IMR-90 (cell line): ENCODE results near the gene FMN2. TPM values are rescaled to one million over a fixed set of nuclear protein-coding genes. Genes with fewer than 3 reads are reported as not detected.

Experiments
- ATAC-seq: fragments of 200-7000 bp; cut with Tn5 transposase; 2 replicates; pipeline ENCODE4 v1.9.1; 2020; ENCODE audit warnings: low read depth, mild to moderate bottlenecking, moderate library complexity
- BruUV-seq: library from RNA; stranded (reverse); fragments of 400-500 nt; replicated peaks from 2 replicates; lab custom pipeline; 2021; lab: Mats Ljungman, UMichigan
- CTCF ChIA-PET: fragments of 300-600 bp; formaldehyde crosslinking; extraction: SDS; loops from one replicate; lab custom pipeline; 2021; ENCODE audit warnings: antibody characterized with exemption; lab: Yijun Ruan, JAX
- POLR2A ChIA-PET: fragments of 300-600 bp; sonication (Branson Sonifier 250); formaldehyde crosslinking; loops from one replicate; lab custom pipeline; 2022; ENCODE audit warnings: antibody characterized with exemption; ENCODE audit not compliant: unreplicated experiment; lab: Charles Lee
- DNase-seq: peaks from one replicate; pipeline ENCODE4 v3.0.0; 2013
- H2AFZ ChIP-seq: replicated peaks from 2 replicates; pipeline ENCODE3; 2013; ENCODE audit warnings: low read length, mild to moderate bottlenecking; ENCODE audit not compliant: poor library complexity
- H2AK5ac ChIP-seq: 2 replicates; pipeline ENCODE4 v1.6.1; 2013; ENCODE audit warnings: low read depth, low read length, inconsistent platforms
- H2AK9ac ChIP-seq: replicated peaks from 2 replicates; pipeline ENCODE3; 2013; ENCODE audit warnings: mild to moderate bottlenecking, low read depth, low read length, moderate library complexity; ENCODE audit not compliant: poor library complexity
- H2BK120ac ChIP-seq: 2 replicates; pipeline ENCODE4 v1.6.1; 2013; ENCODE audit warnings: low read depth, low read length, inconsistent platforms
- H2BK15ac ChIP-seq: 3 replicates; pipeline ENCODE4 v1.6.1; 2013; ENCODE audit warnings: low read depth, low read length, inconsistent platforms
- H2BK20ac ChIP-seq: 2 replicates; pipeline ENCODE4 v1.6.1; 2013; ENCODE audit warnings: low read depth, mild to moderate bottlenecking, inconsistent platforms, low read length, moderate library complexity
- H2BK5ac ChIP-seq: 2 replicates; pipeline ENCODE4 v1.6.1; 2013; ENCODE audit warnings: mild to moderate bottlenecking, low read depth, low read length, inconsistent platforms; ENCODE audit not compliant: poor library complexity, severe bottlenecking
- H3K14ac ChIP-seq: replicated peaks from 2 replicates; pipeline ENCODE4 v1.6.1; 2013; ENCODE audit warnings: low read depth, low read length, inconsistent platforms
- H3K18ac ChIP-seq: 2 replicates; pipeline ENCODE4 v1.6.1; 2013; ENCODE audit warnings: low read depth, low read length, control low read depth
- H3K23ac ChIP-seq: 2 replicates; pipeline ENCODE4 v1.6.1; 2013; ENCODE audit warnings: low read depth, low read length, inconsistent platforms
- H3K27ac ChIP-seq: 2 replicates; pipeline ENCODE4 v1.5.1; 2013; ENCODE audit warnings: mild to moderate bottlenecking, control low read depth, low read length; ENCODE audit not compliant: insufficient read depth
- H3K27me3 ChIP-seq: 2 replicates; pipeline ENCODE4 v1.6.1; 2013; ENCODE audit warnings: low read length; ENCODE audit not compliant: control insufficient read depth, insufficient read depth
- H3K36me3 ChIP-seq: 2 replicates; pipeline ENCODE4 v1.6.1; 2013; ENCODE audit warnings: low read length, mixed read lengths; ENCODE audit not compliant: control insufficient read depth, insufficient read depth
- H3K4ac ChIP-seq: 2 replicates; pipeline ENCODE4 v1.6.1; 2013; ENCODE audit warnings: low read depth, low read length, inconsistent platforms
- H3K4me1 ChIP-seq: 2 replicates; pipeline ENCODE4 v1.6.1; 2013; ENCODE audit warnings: low read length, mixed read lengths; ENCODE audit not compliant: control insufficient read depth, insufficient read depth
- H3K4me2 ChIP-seq: 2 replicates; pipeline ENCODE4 v1.6.1; 2013; ENCODE audit warnings: low read depth, mild to moderate bottlenecking, control low read depth, low read length, moderate library complexity
- H3K4me3 ChIP-seq: 2 replicates; pipeline ENCODE4 v1.5.1; 2013; ENCODE audit warnings: low read depth, mild to moderate bottlenecking, control low read depth, low read length, moderate library complexity; ENCODE audit not compliant: insufficient read depth
- H3K56ac ChIP-seq: 2 replicates; pipeline ENCODE4 v1.6.1; 2013; ENCODE audit warnings: low read length, inconsistent platforms; ENCODE audit not compliant: insufficient read depth; ENCODE audit errors: extremely low read depth
- H3K79me1 ChIP-seq, 2 experiments: 2 replicates each; pipeline ENCODE4 v1.6.1; 2013; ENCODE audit warnings: low read length in 2 of 2, inconsistent platforms in 1 of 2, low read depth in 1 of 2
- H3K9ac ChIP-seq: 2 replicates; pipeline ENCODE4 v1.6.1; 2013; ENCODE audit warnings: low read depth, low read length, control low read depth
- H3K9me1 ChIP-seq: 2 replicates; pipeline ENCODE4 v1.6.1; 2013; ENCODE audit warnings: low read length, inconsistent platforms; ENCODE audit not compliant: insufficient read depth
- H3K9me3 ChIP-seq: 2 replicates; pipeline ENCODE4 v1.6.1; 2013; ENCODE audit warnings: low read length; ENCODE audit not compliant: control insufficient read depth, insufficient read depth
- H4K20me1 ChIP-seq: 2 replicates; pipeline ENCODE4 v1.6.1; 2013; ENCODE audit warnings: low read length, inconsistent platforms; ENCODE audit not compliant: insufficient read depth
- H4K5ac ChIP-seq: 2 replicates; pipeline ENCODE4 v1.6.1; 2013; ENCODE audit warnings: mild to moderate bottlenecking, low read depth, low read length, control low read depth
- H4K8ac ChIP-seq, 2 experiments: 2 replicates each; pipeline ENCODE4 v1.6.1; 2013; ENCODE audit warnings: low read depth in 2 of 2, low read length in 2 of 2, control low read depth in 1 of 2, inconsistent platforms in 1 of 2
- H4K91ac ChIP-seq: 2 replicates; pipeline ENCODE4 v1.6.1; 2013; ENCODE audit warnings: low read depth, low read length, inconsistent platforms; ENCODE audit not compliant: insufficient read depth
- BHLHE40 ChIP-seq: fragments of 150-350 bp; IDR thresholded peaks from 2 replicates; pipeline ENCODE4 v1.6.1; 2016; ENCODE audit warnings: mild to moderate bottlenecking, low read depth, low read length
- CEBPB ChIP-seq: IDR thresholded peaks from 2 replicates; pipeline ENCODE4 v1.6.1; 2012; ENCODE audit warnings: low read depth, low read length, improper control_type of control experiment
- CHD1 ChIP-seq: IDR thresholded peaks from 2 replicates; pipeline ENCODE4 v1.6.1; 2012; ENCODE audit warnings: low read depth, low read length, improper control_type of control experiment
- CTCF ChIP-seq: conservative IDR thresholded peaks from 2 replicates; pipeline ENCODE4 v1.5.1; 2012; ENCODE audit warnings: mild to moderate bottlenecking, low read depth, low read length, improper control_type of control experiment
- FOS ChIP-seq: fragments of 150-350 bp; IDR thresholded peaks from 2 replicates; pipeline ENCODE4 v1.6.1; 2016; ENCODE audit warnings: low read depth, low read length
- MAFK ChIP-seq: IDR thresholded peaks from 2 replicates; pipeline ENCODE4 v1.6.1; 2012; ENCODE audit warnings: low read depth, low read length, improper control_type of control experiment
- MAZ ChIP-seq: IDR thresholded peaks from 2 replicates; pipeline ENCODE4 v1.6.1; 2012; ENCODE audit warnings: low read depth, mild to moderate bottlenecking, low read length, improper control_type of control experiment, moderate library complexity, borderline replicate concordance
- MXI1 ChIP-seq: IDR thresholded peaks from 2 replicates; pipeline ENCODE4 v1.6.1; 2012; ENCODE audit warnings: low read depth, mild to moderate bottlenecking, low read length, moderate library complexity, borderline replicate concordance
- NFE2L2 ChIP-seq: fragments of 150-350 bp; IDR thresholded peaks from 2 replicates; pipeline ENCODE4 v1.6.1; 2016; ENCODE audit warnings: low read depth, mild to moderate bottlenecking, low read length
- POLR2A ChIP-seq: IDR thresholded peaks from 2 replicates; pipeline ENCODE4 v1.6.1; 2012; ENCODE audit warnings: mild to moderate bottlenecking, low read depth, low read length
- RAD21 ChIP-seq: IDR thresholded peaks from 2 replicates; pipeline ENCODE4 v1.6.1; 2012; ENCODE audit warnings: low read length, improper control_type of control experiment
- RCOR1 ChIP-seq: IDR thresholded peaks from 2 replicates; pipeline ENCODE4 v1.6.1; 2012; ENCODE audit warnings: mild to moderate bottlenecking, low read length, improper control_type of control experiment; ENCODE audit not compliant: insufficient replicate concordance
- SMC3 ChIP-seq: fragments of 150-350 bp; IDR thresholded peaks from 2 replicates; pipeline ENCODE4 v1.6.1; 2016; ENCODE audit warnings: low read depth, mild to moderate bottlenecking, antibody characterized with exemption, low read length, moderate library complexity
- USF2 ChIP-seq: fragments of 150-350 bp; IDR thresholded peaks from 2 replicates; pipeline ENCODE4 v1.6.1; 2017; ENCODE audit warnings: mild to moderate bottlenecking, antibody characterized with exemption, low read length, low read depth
- WGBS, 2 experiments: methylation state at CpG; one replicate each; pipeline versions ENCODE4 v1.1.5 to v1.1.7; 2013; ENCODE audit warnings: missing lambda C conversion rate in 2 of 2; ENCODE audit not compliant: insufficient read length in 1 of 2; ENCODE audit errors: extremely low coverage in 2 of 2; 5-methylcytosine and 5-hydroxymethylcytosine counted together
- dilution Hi-C: fragments of 300-500 bp; cut with HindIII; formaldehyde crosslinking; loops from one replicate; pipeline ENCODE4 v1.14.3; 2018; ENCODE audit warnings: low sequenced_read_pairs; ENCODE audit not compliant: unreplicated experiment
- in situ Hi-C: fragments of 300-500 bp; cut with MboI; formaldehyde crosslinking; loops from 3 replicates; pipeline ENCODE4 v1.14.3; 2019; ENCODE audit warnings: low sequenced_read_pairs, inconsistent platforms, mixed read lengths
- intact Hi-C: fragments of 100-400 bp; cut with micrococcal nuclease; formaldehyde crosslinking; loops from 2 replicates; pipeline ENCODE4 v1.10.0; 2022
- polyA plus RNA-seq, 3 experiments: library from polyadenylated mRNA; depleted of rRNA; stranded (reverse); fragments of >200 nt; gene quantifications; 2 replicates each; pipeline ENCODE4 v1.2.3, GENCODE V29; 2012; ENCODE audit warnings: low replicate concordance in 1 of 3
- total RNA-seq: library from RNA; depleted of rRNA; stranded (reverse); fragments of >200 nt; gene quantifications from 2 replicates; pipeline ENCODE4 v1.2.3, GENCODE V29; 2012

Gene FMN2
- total and polyA plus RNA-seq, 2 of the 4 experiments (the other 2 are of a cell fraction), result 29.0 to 35.8 TPM

GRCh38 chr1:240189386-240189989, 97.8 kb downstream of the FMN2 start (continued):
- no peak for TF ChIP-seq MAZ
- TF ChIP-seq CEBPB, result no peak

- Histone ChIP-seq H2AFZ (no peak overlapping the region), H3K9ac (no peak overlapping the region), H2AK5ac (no peak overlapping the region), H3K4ac (no peak overlapping the region), H4K91ac (no peak overlapping the region), H3K79me1 (peaks cover 17 to 24% of the 10 kb centered on the region in 2 experiments), H4K5ac (no peak overlapping the region), H3K4me1 (no peaks in the 10 kb centered on the region), H2BK120ac (peak overlapping the region; percentile 33), H3K36me3 (no peaks in the 10 kb centered on the region), H3K27me3 (no peaks in the 10 kb centered on the region), H2BK5ac (peak overlapping the region; percentile 47), H3K9me1 (no peaks in the 10 kb centered on the region), H2BK15ac (no peak overlapping the region), H3K18ac (no peak overlapping the region), H3K14ac (no peak overlapping the region), H4K8ac (no peak overlapping the region), H3K23ac (no peak overlapping the region), H3K4me3 (no peak overlapping the region), H2AK9ac (no peak overlapping the region), H4K20me1 (no peaks in the 10 kb centered on the region), H3K9me3 (no peaks in the 10 kb centered on the region), H2BK20ac (no peak overlapping the region), H3K4me2 (peak overlapping the region; percentile 48; the same call in 1 of the 2 replicates), H3K56ac (no peak overlapping the region), H3K27ac (no peak overlapping the region)
- dilution Hi-C loops, result loop anchor here (25.0 kb wide), 1 partner anchor 154 kb away; no protein-coding TSS in a partner anchor
- peak; percentile 85 for ATAC-seq
- WGBS, 2 experiments, result 0% methylated on average over 1 of the region's 6 CpGs; no CpG with 5 or more reads in 1 of the 2 experiments
- intact Hi-C loops, result loop anchor here (1.0 to 5.0 kb wide), 7 partner anchors 121 to 756 kb away; partner anchors contain the start of gene GREM2
- ChIA-PET POLR2A (no interaction called here), CTCF (interaction anchor here (1.0 to 1.9 kb wide), 2 partner anchors 164 to 502 kb away, joined by 3 to 6 read pairs; no protein-coding TSS in a partner anchor)
- no TSS peak for BruUV-seq
- peak; percentile 100 for DNase-seq
- in situ Hi-C loops, result loop anchor here (10.0 to 25.0 kb wide), 2 partner anchors 404 to 1321 kb away; partner anchors contain the start of gene FH
- TF ChIP-seq RCOR1, result peak; percentile 99
- no peak for TF ChIP-seq CEBPB
- TF ChIP-seq NFE2L2, result peak; percentile 66; the same call in 1 of the 2 replicates
- TF ChIP-seq CTCF, result peak; percentile 92
- TF ChIP-seq USF2, result no peak
- TF ChIP-seq SMC3, result peak; percentile 92
- TF ChIP-seq FOS, result peak; percentile 63
- TF ChIP-seq BHLHE40, result peak; percentile 57; the same call in 1 of the 2 replicates
- peak; percentile 37; the same call in 1 of the 2 replicates for TF ChIP-seq POLR2A
- peak; percentile 55; the same call in 1 of the 2 replicates for TF ChIP-seq MAFK
- TF ChIP-seq RAD21, result peak; percentile 95
- TF ChIP-seq MXI1, result no peak
- TF ChIP-seq MAZ, result no peak
- no peak for TF ChIP-seq CHD1
Measured at GRCh38 chr1:240190881-240191401, 99.3 kb downstream of the FMN2 start.
